MM.1S (cell line): Measurements from ENCODE around the gene STK26.

Experiments
- CTCF ChIP-seq: fragments of 300-600 bp; sonication (generic); IDR thresholded peaks from 2 replicates; pipeline ENCODE4 v1.5.1; 2016; ENCODE audit warnings: antibody characterized with exemption, low read length, mixed read lengths
- EZH2 ChIP-seq: fragments of 300-600 bp; sonication (generic); optimal IDR thresholded peaks from 2 replicates; pipeline ENCODE3; 2017; ENCODE audit warnings: low read depth, mild to moderate bottlenecking, antibody characterized with exemption, low read length, mixed read lengths
- EZH2phosphoT487 ChIP-seq: fragments of 300-600 bp; sonication (generic); IDR thresholded peaks from 2 replicates; pipeline ENCODE4 v1.6.1; 2018; ENCODE audit warnings: antibody characterized with exemption, low read length

- TF ChIP-seq CTCF (no peak), EZH2 (no peak), EZH2phosphoT487 (no peak)
These were observed 54.8 kb downstream of the STK26 start for GRCh38 chrX:132077912-132078311.
